Measurements from ENCODE around the gene SCP2. TPM values are rescaled to one million over a fixed set of nuclear protein-coding genes. Genes with fewer than 3 reads are reported as not detected.

The SCP2 gene
- total RNA-seq, 1 donor from 2014 or later = 61.7 TPM

DNA sequence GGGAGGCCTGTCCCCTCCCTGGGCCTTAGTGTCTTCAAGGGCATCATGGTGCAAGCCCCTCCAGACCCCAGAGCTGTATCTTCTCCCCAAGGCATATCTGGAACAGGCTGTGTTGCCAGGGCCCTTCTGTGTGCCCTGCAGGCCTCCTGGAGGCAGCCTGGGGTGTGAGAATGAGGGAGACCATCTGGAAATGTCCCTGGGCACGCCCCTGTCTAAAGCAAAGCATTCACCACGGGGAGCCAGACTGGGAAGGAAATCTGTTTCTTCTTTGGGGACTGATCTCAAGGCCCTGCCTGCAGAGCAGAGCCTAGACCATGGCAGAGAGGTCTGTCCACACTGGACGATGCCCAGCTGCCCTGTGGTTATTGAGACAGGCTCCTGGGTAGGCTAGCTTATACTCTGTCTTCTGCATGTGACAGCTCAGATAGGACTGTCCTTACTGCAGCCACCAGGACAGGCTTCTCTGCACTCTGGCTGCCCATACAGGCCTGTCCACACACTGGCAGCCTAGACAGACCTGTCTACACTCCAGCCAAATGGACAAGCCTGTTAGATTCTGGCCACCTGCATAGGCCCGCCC, 159.5 kb downstream of the SCP2 start:
- no peaks in the 10 kb centered on the region for H3K9me3 Mint-ChIP-seq
- no peaks in the 10 kb centered on the region for H3K36me3 Mint-ChIP-seq (ENCODE audit: low read depth)
- intact Hi-C loops (cut with micrococcal nuclease) = no loop called here
- no peak for DNase-seq
- H3K4me1 Mint-ChIP-seq = no peaks in the 10 kb centered on the region
- H3K27me3 Mint-ChIP-seq = no peaks in the 10 kb centered on the region
- no peak overlapping the region for H3K4me3 Mint-ChIP-seq
- H3K27ac Mint-ChIP-seq = no peak overlapping the region

GRCh38 chr1:53087332-53088285, 160.5 kb downstream of the SCP2 start:
- DNase-seq = no peak
- H3K4me1 Mint-ChIP-seq = no peaks in the 10 kb centered on the region
- intact Hi-C loops (cut with micrococcal nuclease) = no loop called here
- H3K27ac Mint-ChIP-seq = no peak overlapping the region
- no peaks in the 10 kb centered on the region for H3K27me3 Mint-ChIP-seq
- no peaks in the 10 kb centered on the region for H3K9me3 Mint-ChIP-seq
- H3K36me3 Mint-ChIP-seq (ENCODE audit: low read depth) = no peaks in the 10 kb centered on the region
- H3K4me3 Mint-ChIP-seq = no peak overlapping the region

DNA sequence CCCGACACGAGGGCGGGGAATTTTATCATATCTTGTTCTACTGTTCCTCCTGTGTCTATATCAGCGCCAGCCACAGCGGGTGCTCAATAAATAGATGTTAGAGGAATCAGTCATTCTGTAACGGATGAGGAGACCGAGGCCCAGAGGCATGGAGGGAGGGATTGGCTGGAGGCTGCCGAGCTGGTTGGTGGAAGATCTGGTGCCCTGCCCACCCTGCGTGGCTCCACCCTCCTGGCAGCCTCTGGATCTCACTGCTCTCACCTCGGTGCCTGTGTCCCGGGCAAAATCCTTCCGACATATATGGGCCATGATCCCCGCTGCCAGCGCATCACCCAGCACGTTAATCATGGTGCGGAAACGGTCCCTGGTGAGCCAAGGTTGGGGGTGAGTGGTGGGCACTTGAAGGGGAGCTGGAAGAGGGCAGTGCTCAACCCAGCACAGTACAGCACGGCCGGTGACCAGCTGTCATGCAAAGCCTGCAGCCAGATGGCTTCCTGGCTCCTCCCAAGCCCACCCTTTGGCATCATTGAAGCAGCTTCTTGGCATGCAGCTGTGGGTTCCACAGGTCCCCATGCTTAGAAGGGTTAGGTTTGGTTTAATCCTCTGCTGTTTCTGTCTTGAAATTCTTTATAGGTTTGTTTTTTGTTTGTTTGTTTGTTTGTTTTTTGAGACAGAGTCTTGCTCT, 161.7 kb downstream of the SCP2 start:
- no peak overlapping the region for H3K4me3 Mint-ChIP-seq
- no peak for DNase-seq
- no peaks in the 10 kb centered on the region for H3K4me1 Mint-ChIP-seq
- H3K36me3 Mint-ChIP-seq (ENCODE audit: low read depth) = no peaks in the 10 kb centered on the region
- H3K27me3 Mint-ChIP-seq = no peaks in the 10 kb centered on the region
- intact Hi-C loops (cut with micrococcal nuclease) = no loop called here
- no peaks in the 10 kb centered on the region for H3K9me3 Mint-ChIP-seq
- no peak overlapping the region for H3K27ac Mint-ChIP-seq

DNA sequence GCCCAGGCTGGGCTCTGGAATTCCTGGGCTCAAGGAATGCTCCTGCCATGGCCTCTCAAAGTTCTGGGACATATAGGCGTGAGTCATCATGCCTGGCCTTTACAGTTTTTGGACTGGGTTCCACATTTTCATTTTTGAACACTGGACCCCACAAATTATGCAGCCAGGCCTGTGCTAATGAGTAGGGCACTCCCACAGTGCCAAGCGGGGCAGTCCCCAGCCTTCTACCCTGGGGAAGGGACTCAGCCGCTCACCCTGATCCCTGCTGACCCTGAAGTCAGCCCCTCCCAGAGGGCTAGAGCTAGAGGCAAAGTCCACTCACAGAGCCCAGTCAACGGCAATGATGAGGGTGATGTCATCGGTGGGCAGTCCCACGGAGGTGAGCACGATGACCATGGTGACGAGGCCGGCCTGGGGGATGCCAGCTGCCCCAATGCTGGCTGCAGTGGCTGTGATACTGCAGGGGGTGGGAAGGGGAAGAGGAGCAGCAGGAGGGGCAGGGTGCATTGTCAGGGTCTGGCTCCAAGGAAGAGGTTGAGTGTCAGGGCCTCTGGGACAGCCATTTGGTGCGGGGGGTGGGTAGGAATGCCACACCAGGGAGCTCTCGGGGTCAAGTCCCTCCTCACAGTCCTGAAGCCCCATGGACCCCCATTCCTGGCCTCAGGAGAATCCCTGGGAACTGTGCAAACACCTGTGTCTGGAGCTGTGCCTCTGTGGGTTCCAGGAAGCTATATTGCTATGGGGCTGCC, 162.6 kb downstream of the SCP2 start:
- Mint-ChIP-seq H3K4me1 (no peaks in the 10 kb centered on the region), H3K9me3 (no peaks in the 10 kb centered on the region), H3K27ac (no peak overlapping the region), H3K36me3 (ENCODE audit: low read depth) (no peaks in the 10 kb centered on the region), H3K4me3 (no peak overlapping the region), H3K27me3 (no peaks in the 10 kb centered on the region)
- no peak for DNase-seq
- intact Hi-C loops (cut with micrococcal nuclease) = no loop called here

GRCh38 chr1:53090227-53091147, 163.4 kb downstream of the SCP2 start:
- DNase-seq = no peak
- Mint-ChIP-seq H3K9me3 (no peaks in the 10 kb centered on the region), H3K4me1 (no peaks in the 10 kb centered on the region), H3K36me3 (ENCODE audit: low read depth) (no peaks in the 10 kb centered on the region), H3K27me3 (no peaks in the 10 kb centered on the region), H3K27ac (no peak overlapping the region), H3K4me3 (no peak overlapping the region)
- intact Hi-C loops (cut with micrococcal nuclease) = no loop called here

DNA sequence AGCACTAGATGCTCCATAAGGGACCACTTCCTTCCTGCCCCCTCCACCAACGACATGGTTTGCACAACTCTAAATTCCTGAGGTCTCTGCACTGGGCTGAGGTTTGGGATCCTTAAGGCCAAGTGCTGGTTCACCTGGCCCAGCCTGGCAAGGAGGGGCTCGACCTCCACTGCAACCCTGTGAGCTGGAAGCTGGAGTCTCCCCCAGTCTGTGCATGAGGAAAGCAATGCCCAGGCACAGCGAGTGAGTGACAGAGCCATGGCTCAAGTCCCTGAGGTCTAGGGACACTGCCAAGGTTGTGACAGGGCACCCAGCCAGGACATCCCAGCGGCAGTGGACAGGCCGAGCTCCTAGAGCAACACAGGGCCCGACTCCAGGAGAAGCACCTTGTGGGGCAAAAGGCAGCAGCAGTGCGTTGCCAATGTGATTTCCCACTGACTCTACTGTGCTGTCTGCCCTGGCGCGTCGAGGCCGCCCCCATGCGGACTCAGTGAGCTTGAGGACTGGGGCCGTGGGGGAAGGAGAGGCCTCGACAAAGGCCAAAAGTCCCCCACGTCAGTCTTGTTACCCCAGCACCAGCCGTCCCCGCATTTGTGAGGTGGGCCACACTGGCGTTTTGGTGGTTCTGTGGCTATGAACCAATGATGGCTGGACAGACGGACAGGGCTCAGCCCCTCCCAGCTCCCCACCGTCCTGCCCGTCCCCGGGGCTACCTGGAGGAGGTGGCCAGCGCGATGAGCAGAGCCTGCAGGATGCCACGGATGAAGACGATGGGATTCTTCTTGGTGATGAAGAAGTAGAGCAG, 165.0 kb downstream of the SCP2 start:
- no peaks in the 10 kb centered on the region for H3K27me3 Mint-ChIP-seq
- intact Hi-C loops (cut with micrococcal nuclease) = no loop called here
- H3K4me1 Mint-ChIP-seq = no peaks in the 10 kb centered on the region
- no peak overlapping the region for H3K4me3 Mint-ChIP-seq
- no peaks in the 10 kb centered on the region for H3K36me3 Mint-ChIP-seq (ENCODE audit: low read depth)
- DNase-seq = no peak
- no peaks in the 10 kb centered on the region for H3K9me3 Mint-ChIP-seq
- H3K27ac Mint-ChIP-seq = no peak overlapping the region

DNA sequence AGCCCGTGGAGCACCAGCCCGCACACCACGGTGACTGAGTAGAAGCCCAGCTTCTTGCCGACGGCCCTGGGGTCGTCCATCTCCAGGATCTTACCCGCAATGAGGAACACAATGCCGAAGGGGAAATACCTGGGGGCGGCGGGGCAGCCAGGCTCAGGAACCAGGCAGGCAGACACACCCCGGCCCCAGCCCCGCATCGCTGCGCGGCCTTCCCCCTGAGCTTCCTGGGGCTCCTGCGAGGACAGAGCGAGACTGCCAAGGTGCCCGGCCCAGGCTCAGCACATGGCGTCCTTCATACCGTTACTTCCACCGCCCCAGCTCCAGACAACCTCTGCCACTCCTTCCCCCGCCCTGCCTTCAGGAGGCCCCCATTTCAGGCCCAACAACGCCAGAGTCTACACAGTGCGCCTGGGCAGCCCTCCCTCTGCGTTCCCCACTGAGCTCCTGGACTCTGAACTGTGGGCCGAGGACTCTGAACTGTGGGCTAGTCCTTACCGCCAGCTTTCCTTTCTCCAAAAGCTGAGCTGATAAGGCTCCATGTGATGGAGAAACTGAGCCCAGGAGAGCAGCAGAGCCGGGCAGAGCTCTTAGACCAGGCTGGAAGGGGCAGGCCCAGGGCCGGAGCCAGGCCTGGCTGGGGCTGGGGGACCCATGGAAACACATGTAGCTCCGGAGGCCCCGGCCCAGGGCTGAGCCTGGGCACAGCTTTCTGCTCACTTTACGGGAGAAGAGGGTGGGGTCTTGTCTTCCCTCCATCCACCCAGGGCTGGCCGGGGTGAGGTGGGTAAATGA, 165.8 kb downstream of the SCP2 start:
- no peaks in the 10 kb centered on the region for H3K4me1 Mint-ChIP-seq
- no peak overlapping the region for H3K27ac Mint-ChIP-seq
- no peaks in the 10 kb centered on the region for H3K27me3 Mint-ChIP-seq
- H3K36me3 Mint-ChIP-seq (ENCODE audit: low read depth) = no peaks in the 10 kb centered on the region
- no peak overlapping the region for H3K4me3 Mint-ChIP-seq
- intact Hi-C loops (cut with micrococcal nuclease) = no loop called here
- no peak for DNase-seq
- no peaks in the 10 kb centered on the region for H3K9me3 Mint-ChIP-seq

DNA sequence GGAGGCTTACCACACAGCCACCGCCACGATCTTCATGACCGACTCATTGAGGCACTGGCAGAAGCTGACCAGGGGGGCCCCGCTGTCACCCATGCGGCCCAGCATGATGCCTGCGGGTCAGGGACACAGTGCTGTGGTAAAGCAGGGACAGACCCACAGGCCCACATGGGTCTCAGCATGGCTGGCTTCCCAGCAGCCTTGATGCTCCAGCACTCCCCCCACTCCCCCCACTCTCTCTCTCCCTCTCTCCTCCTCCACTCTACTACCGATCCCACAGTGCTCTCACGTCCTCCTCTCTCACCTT, 166.3 kb downstream of the SCP2 start:
- DNase-seq = no peak
- no peaks in the 10 kb centered on the region for H3K9me3 Mint-ChIP-seq
- no peaks in the 10 kb centered on the region for H3K36me3 Mint-ChIP-seq (ENCODE audit: low read depth)
- H3K27me3 Mint-ChIP-seq = no peaks in the 10 kb centered on the region
- H3K4me3 Mint-ChIP-seq = no peak overlapping the region
- no peak overlapping the region for H3K27ac Mint-ChIP-seq
- H3K4me1 Mint-ChIP-seq = no peaks in the 10 kb centered on the region
- intact Hi-C loops (cut with micrococcal nuclease) = no loop called here

GRCh38 chr1:53093778-53094532, 166.9 kb downstream of the SCP2 start:
- no peaks in the 10 kb centered on the region for H3K27me3 Mint-ChIP-seq
- no peak overlapping the region for H3K27ac Mint-ChIP-seq
- DNase-seq = no peak
- H3K4me1 Mint-ChIP-seq = no peaks in the 10 kb centered on the region
- H3K4me3 Mint-ChIP-seq = no peak overlapping the region
- no peaks in the 10 kb centered on the region for H3K36me3 Mint-ChIP-seq (ENCODE audit: low read depth)
- H3K9me3 Mint-ChIP-seq = no peaks in the 10 kb centered on the region
- intact Hi-C loops (cut with micrococcal nuclease) = no loop called here

DNA sequence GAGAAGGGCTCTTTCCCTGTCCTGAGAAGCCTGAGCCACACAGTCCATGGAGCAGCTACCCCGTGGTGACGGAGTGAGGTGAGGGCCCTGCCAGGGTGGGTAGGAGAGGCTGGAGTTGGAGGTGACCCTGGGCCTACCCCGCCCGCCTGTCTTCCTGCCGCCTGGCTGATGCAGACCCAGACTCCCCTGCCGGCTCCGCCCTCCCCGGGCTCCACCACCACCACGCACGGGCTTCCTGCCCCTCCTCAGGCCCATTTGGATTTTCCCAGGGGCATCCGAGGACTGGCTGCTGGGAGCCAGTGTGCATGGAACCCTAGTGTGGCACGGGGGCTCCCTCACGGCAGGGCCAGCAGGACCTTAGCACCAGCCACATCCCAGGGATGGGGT, 167.4 kb downstream of the SCP2 start:
- Mint-ChIP-seq H3K27ac (no peak overlapping the region), H3K4me3 (no peak overlapping the region), H3K4me1 (no peaks in the 10 kb centered on the region), H3K9me3 (no peaks in the 10 kb centered on the region), H3K36me3 (ENCODE audit: low read depth) (no peaks in the 10 kb centered on the region), H3K27me3 (no peaks in the 10 kb centered on the region)
- intact Hi-C loops (cut with micrococcal nuclease) = no loop called here
- DNase-seq = no peak

Data from activated CD4-positive, alpha-beta T cell treated with anti-CD3 and anti-CD28 coated beads, Interleukin-2, amount 10 ng/mL, durations not matched to agents 24 days and 14 days (primary cell).